ENCODE results near the gene OST4. TPM values are rescaled to one million over a fixed set of nuclear protein-coding genes. Genes with fewer than 3 reads are reported as not detected.

OST4 gene
- total RNA-seq, 1 donor from 2014 or later: 395 TPM

GRCh38 chr2:27086724-27087593 lies 15.5 kb upstream of the OST4 start, which contains the start of gene KHK:
Gene KHK (plus strand): TSS chr2:27086772. CDS start chr2:27087260, 488 bp downstream.
- H3K4me3 ChIP-seq (ENCODE audit: insufficient read depth, low read depth, low read length): peak within 1 kb of the TSS; percentile 64
- peak within 1 kb of the TSS; percentile 12 for H3K27ac Mint-ChIP-seq (ENCODE audit: unreplicated experiment)
- TF ChIP-seq, protein P1, sequence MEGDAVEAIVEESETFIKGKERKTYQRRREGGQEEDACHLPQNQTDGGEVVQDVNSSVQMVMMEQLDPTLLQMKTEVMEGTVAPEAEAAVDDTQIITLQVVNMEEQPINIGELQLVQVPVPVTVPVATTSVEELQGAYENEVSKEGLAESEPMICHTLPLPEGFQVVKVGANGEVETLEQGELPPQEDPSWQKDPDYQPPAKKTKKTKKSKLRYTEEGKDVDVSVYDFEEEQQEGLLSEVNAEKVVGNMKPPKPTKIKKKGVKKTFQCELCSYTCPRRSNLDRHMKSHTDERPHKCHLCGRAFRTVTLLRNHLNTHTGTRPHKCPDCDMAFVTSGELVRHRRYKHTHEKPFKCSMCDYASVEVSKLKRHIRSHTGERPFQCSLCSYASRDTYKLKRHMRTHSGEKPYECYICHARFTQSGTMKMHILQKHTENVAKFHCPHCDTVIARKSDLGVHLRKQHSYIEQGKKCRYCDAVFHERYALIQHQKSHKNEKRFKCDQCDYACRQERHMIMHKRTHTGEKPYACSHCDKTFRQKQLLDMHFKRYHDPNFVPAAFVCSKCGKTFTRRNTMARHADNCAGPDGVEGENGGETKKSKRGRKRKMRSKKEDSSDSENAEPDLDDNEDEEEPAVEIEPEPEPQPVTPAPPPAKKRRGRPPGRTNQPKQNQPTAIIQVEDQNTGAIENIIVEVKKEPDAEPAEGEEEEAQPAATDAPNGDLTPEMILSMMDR (IDR thresholded peaks at IDR 0.05; ENCODE audit: insufficient read depth, low read depth, low read length): no peak
- no peak for TF ChIP-seq EZH2 (IDR thresholded peaks at IDR 0.05; ENCODE audit: insufficient read depth, low read length)

DNA sequence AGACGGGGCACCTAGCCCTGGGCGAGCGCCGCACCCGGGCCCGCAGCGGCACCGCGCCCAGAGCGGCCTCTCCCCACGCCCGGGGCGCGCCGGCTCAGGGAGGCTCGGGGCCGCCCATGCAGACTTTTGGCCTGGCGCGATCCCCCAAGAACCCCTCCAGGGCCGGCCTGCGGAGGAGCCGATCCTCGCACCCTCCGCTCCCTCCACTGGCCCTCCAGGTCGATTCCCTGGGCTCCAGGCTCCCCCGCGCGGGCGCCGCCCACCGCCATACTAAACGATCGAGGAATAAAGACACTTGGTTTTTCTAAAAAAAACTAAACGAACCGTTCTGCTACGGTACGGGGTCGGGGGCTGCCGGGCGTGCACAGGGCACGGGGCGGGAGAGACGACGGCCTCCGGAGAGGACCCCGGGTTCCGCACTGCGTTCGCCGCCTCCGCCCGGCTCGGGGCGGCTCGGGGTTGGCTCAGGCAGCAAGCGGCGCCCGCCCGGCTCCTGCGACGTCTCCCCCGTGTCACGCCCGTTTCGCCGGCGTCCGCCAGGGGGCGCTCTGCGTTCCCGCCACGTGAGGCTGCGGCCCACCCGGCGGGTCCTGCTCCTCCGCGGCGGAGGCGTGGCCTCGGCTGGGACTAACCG lies 14.8 kb upstream of the OST4 start:
- peaks cover 23% of the 10 kb centered on the region for H3K4me1 ChIP-seq (ENCODE audit: insufficient read depth, low read length)
- TF ChIP-seq EZH2 (IDR thresholded peaks at IDR 0.05; ENCODE audit: insufficient read depth, low read length): no peak
- TF ChIP-seq, protein P1 (IDR thresholded peaks at IDR 0.05; ENCODE audit: insufficient read depth, low read depth, low read length): peak; percentile 31
- H3K27me3 ChIP-seq (ENCODE audit: insufficient read depth, low read length): no peaks in the 10 kb centered on the region
- no peaks in the 10 kb centered on the region for H3K9me3 ChIP-seq (ENCODE audit: insufficient read depth, low read depth, low read length)
- peak overlapping the region; percentile 80 for H3K9ac ChIP-seq (ENCODE audit: low read length)
- no peaks in the 10 kb centered on the region for H3K79me2 ChIP-seq (ENCODE audit: insufficient read depth, low read length)
- peak overlapping the region; percentile 12 for H3K27ac Mint-ChIP-seq (ENCODE audit: unreplicated experiment)
- peak overlapping the region; percentile 95 for H3K4me2 ChIP-seq (ENCODE audit: low read length)
- peaks cover 11% of the 10 kb centered on the region for H4K20me1 ChIP-seq (ENCODE audit: insufficient read depth, low read length)
- H2AFZ ChIP-seq (ENCODE audit: low read depth, low read length): peak overlapping the region; percentile 90
- peaks cover 2% of the 10 kb centered on the region for H3K36me3 ChIP-seq (ENCODE audit: insufficient read depth, low read length)
- H3K4me3 ChIP-seq (ENCODE audit: insufficient read depth, low read depth, low read length): peak overlapping the region; percentile 57
- no peak for FAIRE-seq
- peak overlapping the region; percentile 51 for H3K27ac ChIP-seq (ENCODE audit: low read depth, low read length)
- peaks cover 6% of the 10 kb centered on the region for H3K4me1 Mint-ChIP-seq (ENCODE audit: low read depth, unreplicated experiment)
- peaks cover 13% of the 10 kb centered on the region for H3K27me3 Mint-ChIP-seq (ENCODE audit: low read depth, unreplicated experiment)
- H3K36me3 Mint-ChIP-seq (ENCODE audit: low read depth, unreplicated experiment): no peaks in the 10 kb centered on the region
- H3K9me3 Mint-ChIP-seq (ENCODE audit: unreplicated experiment): no peaks in the 10 kb centered on the region
- DNase-seq (ENCODE audit: low read depth): peak; percentile 62
- peak overlapping the region; percentile 81 for H3K4me3 Mint-ChIP-seq (ENCODE audit: unreplicated experiment)

More at GRCh38 chr2:27086724-27087593, 15.5 kb upstream of the OST4 start, which contains the start of gene KHK:
- Mint-ChIP-seq H3K4me3 (ENCODE audit: unreplicated experiment) (peak within 1 kb of the TSS; percentile 81), H3K36me3 (ENCODE audit: low read depth, unreplicated experiment) (no peaks in the 10 kb centered on the region), H3K4me1 (ENCODE audit: low read depth, unreplicated experiment) (peaks cover 2% of the 10 kb centered on the region), H3K27me3 (ENCODE audit: low read depth, unreplicated experiment) (peaks cover 18% of the 10 kb centered on the region), H3K9me3 (ENCODE audit: unreplicated experiment) (no peaks in the 10 kb centered on the region)
- no peak for FAIRE-seq
- peak within 1 kb of the TSS; percentile 80 for H3K9ac ChIP-seq (ENCODE audit: low read length)
- H3K79me2 ChIP-seq (ENCODE audit: insufficient read depth, low read length): no peaks in the 10 kb centered on the region
- peak within 1 kb of the TSS; percentile 90 for H2AFZ ChIP-seq (ENCODE audit: low read depth, low read length)
- H3K27ac ChIP-seq (ENCODE audit: low read depth, low read length): peak within 1 kb of the TSS; percentile 51
- H4K20me1 ChIP-seq (ENCODE audit: insufficient read depth, low read length): peaks cover 5% of the 10 kb centered on the region
- no peak for DNase-seq (ENCODE audit: low read depth)
- H3K36me3 ChIP-seq (ENCODE audit: insufficient read depth, low read length): peaks cover 2% of the 10 kb centered on the region
- H3K4me2 ChIP-seq (ENCODE audit: low read length): peak within 1 kb of the TSS; percentile 95
- peaks cover 19% of the 10 kb centered on the region for H3K4me1 ChIP-seq (ENCODE audit: insufficient read depth, low read length)
- no peaks in the 10 kb centered on the region for H3K9me3 ChIP-seq (ENCODE audit: insufficient read depth, low read depth, low read length)
- H3K27me3 ChIP-seq (ENCODE audit: insufficient read depth, low read length): no peaks in the 10 kb centered on the region

All from astrocyte (in vitro differentiated cells and primary cell).